Measurements from ENCODE around the gene IMPDH1.

DNA sequence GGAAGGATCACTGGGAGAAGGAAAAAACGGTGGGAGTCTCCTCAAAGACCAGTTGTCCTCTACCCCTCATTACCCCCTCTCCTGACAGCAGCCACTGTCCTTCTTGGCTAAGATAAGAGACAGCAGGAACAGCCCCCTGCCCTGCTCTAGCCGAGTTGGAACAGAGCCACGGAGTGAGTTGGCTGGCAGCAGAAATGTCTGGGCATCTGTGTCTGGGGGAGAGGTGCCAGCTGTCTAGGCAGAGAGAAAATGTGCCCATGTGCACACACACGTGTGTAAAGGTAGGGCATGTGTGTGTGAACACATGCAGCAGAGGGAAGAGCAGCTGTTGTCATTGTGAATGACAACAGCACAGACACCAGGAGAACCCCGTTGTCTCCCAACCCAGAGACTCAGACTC is 36.5 kb upstream of the IMPDH1 start:
- TF ChIP-seq CTCF (IDR thresholded peaks at IDR 0.05), result no peak
- no peak for TF ChIP-seq POLR2A (IDR thresholded peaks at IDR 0.05)
